ENCODE results near the gene PRKN.

DNA sequence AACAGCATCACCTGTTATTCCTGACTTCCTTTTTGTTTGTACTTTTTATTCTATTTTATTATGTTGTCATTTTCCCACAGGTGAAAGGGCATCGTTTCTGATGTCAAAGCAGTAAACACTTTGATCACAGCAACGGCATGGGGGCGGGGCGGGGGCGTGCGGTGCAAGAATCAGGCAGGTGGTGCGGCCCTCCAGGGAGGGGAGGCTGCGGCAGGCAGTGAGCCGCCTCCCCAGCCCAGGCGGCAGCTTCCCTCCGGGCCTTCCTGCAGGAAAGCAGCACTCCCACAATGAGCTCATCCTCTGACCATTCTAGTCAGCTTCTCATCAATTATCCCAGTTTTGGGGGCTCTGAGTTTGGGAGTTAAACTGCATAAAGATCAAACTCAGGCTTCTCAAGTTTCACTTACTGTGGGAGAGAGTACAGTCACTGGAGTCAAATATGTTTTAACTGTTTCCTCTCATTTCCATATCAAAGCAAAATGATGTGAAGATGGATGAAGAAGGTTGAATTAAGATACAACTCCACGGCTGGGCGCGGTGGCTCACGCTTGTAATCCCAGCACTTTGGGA, 845.3 kb downstream of the PRKN start:
- TF ChIP-seq POLR2AphosphoS5 (IDR thresholded peaks at IDR 0.05) (no peak), CTCF (IDR thresholded peaks at IDR 0.05 in 8 of 11, conservative IDR thresholded peaks at IDR 0.05 in 3 of 11) (no peak), POLR2A (IDR thresholded peaks at IDR 0.05) (no peak)
